Erythroblast (primary cell): ENCODE measurements around the gene DDIAS.

Experiments
- GATA1 ChIP-seq: IDR thresholded peaks from 2 replicates; pipeline ENCODE4 v1.6.1; 2011; ENCODE audit warnings: low read depth, mild to moderate bottlenecking, control low read depth, low read length, moderate library complexity
- POLR2A ChIP-seq: IDR thresholded peaks from 2 replicates; pipeline ENCODE4 v1.6.1; 2011; ENCODE audit warnings: mild to moderate bottlenecking, low read length

DNA sequence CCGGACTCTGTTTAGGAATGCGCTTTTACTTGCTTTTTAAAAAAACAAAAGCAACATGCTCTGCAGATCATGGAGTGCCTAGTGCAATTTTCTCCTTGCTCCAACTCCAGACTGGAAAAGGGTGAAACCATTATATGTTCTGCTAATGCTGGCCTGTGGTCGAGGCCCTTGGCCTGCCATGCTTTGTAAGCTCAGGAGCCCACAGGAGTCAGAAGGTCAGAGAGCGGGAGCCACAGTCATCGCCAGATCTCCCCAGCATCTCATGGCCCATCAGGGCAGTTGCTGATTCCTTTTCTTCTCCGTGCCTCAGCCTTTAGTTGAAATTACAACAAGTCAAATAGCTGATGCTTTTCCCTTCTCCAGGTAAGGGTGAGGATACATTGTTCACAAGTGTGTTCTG is 80.3 kb downstream of the DDIAS start:
- no peak for TF ChIP-seq POLR2A
- TF ChIP-seq GATA1 = no peak
